Spleen (tissue), 11 donors: ENCODE results near the gene RBM26. TPM values are rescaled to one million over a fixed set of nuclear protein-coding genes. Genes with fewer than 3 reads are reported as not detected.

Source experiments
- DNase-seq: peaks from one replicate; pipeline ENCODE4 v3.0.0-alpha.2; 2020
- H3K27ac ChIP-seq, 8 donors: fragments of 200-600 bp; sonication (generic) in 7 of 8; 1 replicate in 4 of 8; 2 replicates in 4 of 8; pipeline versions ENCODE4 v1.5.0 to v1.8.0; 2016 to 2021; ENCODE audit warnings: inconsistent platforms in 4 of 8, mild to moderate bottlenecking in 4 of 8, moderate library complexity in 1 of 8
- H3K27me3 ChIP-seq, 7 donors: fragments of 200-600 bp; sonication (generic) in 6 of 7; replicated peaks in 1 of 7; 1 replicate in 4 of 7; 2 replicates in 3 of 7; pipeline versions ENCODE4 v1.5.0 to v1.8.0; 2016 to 2021; ENCODE audit warnings: inconsistent platforms in 3 of 7, mild to moderate bottlenecking in 1 of 7
- H3K36me3 ChIP-seq, 6 donors: fragments of 200-600 bp; sonication (generic) in 5 of 6; 1 replicate in 4 of 6; 2 replicates in 2 of 6; pipeline versions ENCODE4 v1.5.0 to v1.8.0; 2016 to 2021; ENCODE audit warnings: inconsistent platforms in 2 of 6
- H3K4me1 ChIP-seq, 6 donors: fragments of 200-600 bp; sonication (generic) in 5 of 6; 1 replicate in 3 of 6; 2 replicates in 3 of 6; pipeline versions ENCODE4 v1.5.0 to v1.8.0; 2016 to 2021; ENCODE audit warnings: inconsistent platforms in 3 of 6
- H3K4me3 ChIP-seq, 8 donors: fragments of 200-600 bp; sonication (generic) in 7 of 8; 1 replicate in 4 of 8; 2 replicates in 4 of 8; pipeline versions ENCODE4 v1.5.0 to v1.8.0; 2016 to 2021; ENCODE audit warnings: inconsistent platforms in 4 of 8, mild to moderate bottlenecking in 4 of 8, moderate library complexity in 2 of 8
- H3K9me3 ChIP-seq, 8 donors: fragments of 200-600 bp; sonication (generic) in 7 of 8; 1 replicate in 4 of 8; 2 replicates in 4 of 8; pipeline versions ENCODE4 v1.5.0 to v1.8.0; 2016 to 2021; ENCODE audit warnings: inconsistent platforms in 4 of 8
- CTCF ChIP-seq, 11 experiments: fragments of 200-600 bp in 7 of 11; fragments of 450-650 bp in 4 of 11; sonication (generic) in 4 of 11; IDR thresholded peaks in 8 of 11; conservative IDR thresholded peaks in 3 of 11; 1 replicate in 7 of 11; 2 replicates in 4 of 11; pipeline versions ENCODE4 v1.4.0 to v1.8.0; 2016 to 2021; ENCODE audit warnings: antibody characterized with exemption in 11 of 11, inconsistent platforms in 4 of 11, mild to moderate bottlenecking in 1 of 11
- POLR2A ChIP-seq, 3 donors: fragments of 450-650 bp; IDR thresholded peaks; one replicate each; pipeline ENCODE4 v1.5.1; 2017; ENCODE audit warnings: antibody characterized with exemption in 3 of 3, mild to moderate bottlenecking in 1 of 3
- POLR2AphosphoS5 ChIP-seq, 3 donors: sonication (generic); formaldehyde crosslinking; IDR thresholded peaks; one replicate each; pipeline ENCODE4 v1.5.1; 2017; ENCODE audit warnings: antibody characterized with exemption in 3 of 3
- WGBS, 5 donors: extraction: QIAGEN DNeasy Blood & Tissue Kit in 3 of 5; methylation state at CpG; one replicate each; pipeline versions ENCODE4 v1.1.5 to v1.1.7; 2013 to 2018; 5-methylcytosine and 5-hydroxymethylcytosine counted together
- intact Hi-C: fragments of 100-400 bp; cut with DNase I; formaldehyde crosslinking; loops from one replicate; pipeline ENCODE4 v1.15.0; 2023; ENCODE audit warnings: low total_unique reads
- polyA plus RNA-seq, 3 donors: library from polyadenylated mRNA; stranded (reverse); fragments of 200-250 nt; gene quantifications; one replicate each; pipeline ENCODE4 v1.2.1, GENCODE V29; 2013
- total RNA-seq, 7 donors: library from RNA; depleted of rRNA in 3 of 7; stranded (reverse); fragments of >200 nt in 3 of 7; fragmentation: NEBNext Ultra II Directional in 4 of 7; extraction: Animal tissue kit (Norgen Biotek cat#: 25700) in 4 of 7; gene quantifications; one replicate each; pipeline versions ENCODE4 v1.1.0 to v1.2.1, GENCODE V29; 2016 to 2021
- donor health status: healthy with polysubstance abuse.
- donor health status: DM: no; HTN: no; CAD: no; lungs with moderate emphysema.
- donor health status: DM: no; HTN: no; CAD: no.
- donor health status: Bipolar disorder and iron deficiency.
- donor health status: healthy.
- donor health status: DM: no; HTN: no; CAD: no.
- donor health status: DM: yes; HTN: yes; CAD: no.

The RBM26 gene
- total and polyA plus RNA-seq, 10 donors: 25.6 to 87.6 (median 63.6) TPM

GRCh38 chr13:79341202-79341601, 64.9 kb downstream of the RBM26 start:
- Histone ChIP-seq H3K27me3 (no peaks in the 10 kb centered on the region), H3K36me3 (peaks cover 0 to 100% (median 76%) of the 10 kb centered on the region in 6 donors), H3K4me1 (peaks cover 0 to 7% (median 0%) of the 10 kb centered on the region in 6 donors), H3K9me3 (no peaks in the 10 kb centered on the region), H3K27ac (no peak overlapping the region), H3K4me3 (no peak overlapping the region)
- intact Hi-C loops: no loop called here
- 96 to 100% (median 98%) methylated on average over 1 of the region's 1 CpG for WGBS, 5 donors
- TF ChIP-seq POLR2AphosphoS5 (IDR thresholded peaks at IDR 0.05): no peak
- TF ChIP-seq CTCF (IDR thresholded peaks at IDR 0.05 in 8 of 11, conservative IDR thresholded peaks at IDR 0.05 in 3 of 11): no peak
- TF ChIP-seq POLR2A (IDR thresholded peaks at IDR 0.05): no peak
- DNase-seq: no peak

- WGBS, 5 donors: 86 to 92% (median 90%) methylated on average over 2 of the region's 2 CpGs
- TF ChIP-seq CTCF (IDR thresholded peaks at IDR 0.05 in 8 of 11, conservative IDR thresholded peaks at IDR 0.05 in 3 of 11) (no peak), POLR2AphosphoS5 (IDR thresholded peaks at IDR 0.05) (no peak), POLR2A (IDR thresholded peaks at IDR 0.05) (no peak)
- Histone ChIP-seq H3K36me3 (peaks cover 0 to 100% (median 81%) of the 10 kb centered on the region in 6 donors), H3K27me3 (no peaks in the 10 kb centered on the region), H3K4me3 (no peak overlapping the region), H3K4me1 (peaks cover 0 to 7% (median 0%) of the 10 kb centered on the region in 6 donors), H3K27ac (no peak overlapping the region), H3K9me3 (no peaks in the 10 kb centered on the region)
- intact Hi-C loops: no loop called here
- no peak for DNase-seq
Observed at GRCh38 chr13:79340490-79340889, 65.6 kb downstream of the RBM26 start.

- H3K27ac ChIP-seq: no peak overlapping the region
- H3K27me3 ChIP-seq: no peaks in the 10 kb centered on the region
- H3K36me3 ChIP-seq: peaks cover 0 to 100% (median 89%) of the 10 kb centered on the region in 6 donors
- no peak for DNase-seq
- H3K4me3 ChIP-seq: no peak overlapping the region
- H3K9me3 ChIP-seq: no peaks in the 10 kb centered on the region
- TF ChIP-seq CTCF (IDR thresholded peaks at IDR 0.05 in 8 of 11, conservative IDR thresholded peaks at IDR 0.05 in 3 of 11) (no peak), POLR2A (IDR thresholded peaks at IDR 0.05) (no peak), POLR2AphosphoS5 (IDR thresholded peaks at IDR 0.05) (no peak)
- peaks cover 0 to 7% (median 0%) of the 10 kb centered on the region in 6 donors for H3K4me1 ChIP-seq
- 96 to 99% (median 97%) methylated on average over 3 of the region's 3 CpGs for WGBS, 5 donors
- intact Hi-C loops: no loop called here
Observed at GRCh38 chr13:79338343-79338742, 67.7 kb downstream of the RBM26 start.

GRCh38 chr13:79336966-79337365, 69.1 kb downstream of the RBM26 start:
- Histone ChIP-seq H3K4me1 (peaks cover 0 to 7% (median 0%) of the 10 kb centered on the region in 6 donors), H3K9me3 (no peaks in the 10 kb centered on the region), H3K27ac (no peak overlapping the region), H3K36me3 (peaks cover 0 to 100% (median 81%) of the 10 kb centered on the region in 6 donors), H3K27me3 (no peaks in the 10 kb centered on the region), H3K4me3 (no peak overlapping the region)
- no peak for TF ChIP-seq POLR2A (IDR thresholded peaks at IDR 0.05)
- peak in 2 of 3 donors; percentile 5 to 13 for TF ChIP-seq POLR2AphosphoS5 (IDR thresholded peaks at IDR 0.05)
- DNase-seq: no peak
- WGBS, 5 donors: 69 to 85% (median 77%) methylated on average over 12 of the region's 12 CpGs
- intact Hi-C loops: no loop called here

GRCh38 chr13:79328510-79328909, 77.5 kb downstream of the RBM26 start:
- intact Hi-C loops: no loop called here
- H3K27me3 ChIP-seq: no peaks in the 10 kb centered on the region
- peaks cover 0 to 93% (median 26%) of the 10 kb centered on the region in 6 donors for H3K36me3 ChIP-seq
- no peak overlapping the region for H3K27ac ChIP-seq
- H3K4me1 ChIP-seq: no peaks in the 10 kb centered on the region
- H3K4me3 ChIP-seq: no peak overlapping the region
- TF ChIP-seq CTCF (IDR thresholded peaks at IDR 0.05 in 8 of 11, conservative IDR thresholded peaks at IDR 0.05 in 3 of 11) (no peak), POLR2A (IDR thresholded peaks at IDR 0.05) (no peak), POLR2AphosphoS5 (IDR thresholded peaks at IDR 0.05) (no peak)
- H3K9me3 ChIP-seq: no peaks in the 10 kb centered on the region
- WGBS, 5 donors: 92 to 98% (median 96%) methylated on average over 1 of the region's 1 CpG
- no peak for DNase-seq
